Liver (tissue), 9 donors: ENCODE measurements around the gene RPS29. TPM values are rescaled to one million over a fixed set of nuclear protein-coding genes. Genes with fewer than 3 reads are reported as not detected.

ENCODE experiments used
- DNase-seq: peaks from one replicate; pipeline ENCODE4 v3.0.0-alpha.2; 2017; ENCODE audit warnings: low spot score
- H3K27ac ChIP-seq, 2 donors: one replicate each; pipeline ENCODE4 v1.7.0; 2013; ENCODE audit warnings: inconsistent platforms in 2 of 2, low read length in 2 of 2, control low read depth in 1 of 2, low read depth in 1 of 2, mild to moderate bottlenecking in 1 of 2
- H3K27me3 ChIP-seq, 4 donors: one replicate each; pipeline versions ENCODE4 v1.6.1 to v1.7.0; 2013; ENCODE audit warnings: low read length in 3 of 4, inconsistent platforms in 1 of 4, mild to moderate bottlenecking in 1 of 4, moderate library complexity in 1 of 4; ENCODE audit not compliant: control insufficient read depth in 4 of 4, insufficient read depth in 4 of 4
- H3K36me3 ChIP-seq, 4 donors: one replicate each; pipeline versions ENCODE4 v1.6.1 to v1.7.0; 2013; ENCODE audit warnings: low read length in 3 of 4, mild to moderate bottlenecking in 3 of 4, low read depth in 1 of 4, moderate library complexity in 1 of 4; ENCODE audit not compliant: control insufficient read depth in 4 of 4, insufficient read depth in 3 of 4
- H3K4me1 ChIP-seq, 4 donors: one replicate each; pipeline versions ENCODE4 v1.6.1 to v1.7.0; 2013; ENCODE audit warnings: low read length in 3 of 4, mild to moderate bottlenecking in 3 of 4, moderate library complexity in 1 of 4; ENCODE audit not compliant: control insufficient read depth in 4 of 4, insufficient read depth in 4 of 4
- H3K4me3 ChIP-seq, 3 donors: one replicate each; pipeline versions ENCODE4 v1.6.1 to v1.7.0; 2013; ENCODE audit warnings: low read length in 3 of 3, control low read depth in 1 of 3, low read depth in 1 of 3, mild to moderate bottlenecking in 1 of 3
- H3K9ac ChIP-seq, 2 donors: one replicate each; pipeline ENCODE4 v1.7.0; 2013; ENCODE audit warnings: low read length in 2 of 2, mild to moderate bottlenecking in 2 of 2, moderate library complexity in 2 of 2, control low read depth in 1 of 2, low read depth in 1 of 2
- H3K9me3 ChIP-seq, 4 donors: one replicate each; pipeline versions ENCODE4 v1.6.1 to v1.7.0; 2013; ENCODE audit warnings: low read length in 3 of 4; ENCODE audit not compliant: control insufficient read depth in 4 of 4
- EGR1 ChIP-seq, 2 donors: IDR thresholded peaks; 2 replicates each; pipeline ENCODE4 v1.6.1; 2016 to 2018; ENCODE audit warnings: antibody characterized with exemption in 2 of 2, low read depth in 2 of 2
- FOXA1 ChIP-seq: IDR thresholded peaks from 2 replicates; pipeline ENCODE4 v1.6.1; 2016; ENCODE audit warnings: antibody characterized with exemption
- GABPA ChIP-seq, 2 donors: IDR thresholded peaks in 1 of 2; conservative IDR thresholded peaks in 1 of 2; 2 replicates each; pipeline ENCODE4 v1.6.1; 2016; ENCODE audit warnings: antibody characterized with exemption in 2 of 2, mild to moderate bottlenecking in 1 of 2, moderate library complexity in 1 of 2
- HNF4G ChIP-seq: IDR thresholded peaks from 2 replicates; pipeline ENCODE4 v1.6.1; 2016; ENCODE audit warnings: antibody characterized with exemption
- JUND ChIP-seq, 2 donors: IDR thresholded peaks; 2 replicates each; pipeline ENCODE4 v1.6.1; 2016; ENCODE audit warnings: antibody characterized with exemption in 2 of 2
- REST ChIP-seq: IDR thresholded peaks from 2 replicates; pipeline ENCODE4 v1.6.1; 2016; ENCODE audit warnings: antibody characterized with exemption, mild to moderate bottlenecking
- RXRA ChIP-seq, 2 donors: IDR thresholded peaks; 2 replicates each; pipeline ENCODE4 v1.6.1; 2017 to 2018; ENCODE audit warnings: antibody characterized with exemption in 2 of 2, mild to moderate bottlenecking in 1 of 2
- SP1 ChIP-seq: IDR thresholded peaks from 2 replicates; pipeline ENCODE4 v1.6.1; 2018; ENCODE audit warnings: antibody characterized with exemption, mild to moderate bottlenecking
- TAF1 ChIP-seq: conservative IDR thresholded peaks from 2 replicates; pipeline ENCODE4 v1.6.1; 2016; ENCODE audit warnings: antibody characterized with exemption, mild to moderate bottlenecking
- YY1 ChIP-seq: IDR thresholded peaks from 2 replicates; pipeline ENCODE4 v1.6.1; 2016; ENCODE audit warnings: antibody characterized with exemption, mild to moderate bottlenecking
- ZBTB33 ChIP-seq: IDR thresholded peaks from 2 replicates; pipeline ENCODE4 v1.6.1; 2016; ENCODE audit warnings: antibody characterized with exemption
- WGBS: extraction: QIAGEN DNeasy Blood & Tissue Kit; methylation state at CpG from one replicate; pipeline ENCODE4 v1.1.7; 2013; 5-methylcytosine and 5-hydroxymethylcytosine counted together
- polyA plus RNA-seq, 2 donors: library from polyadenylated mRNA; stranded (reverse) in 1 of 2; unstranded in 1 of 2; fragments of 200-250 nt in 1 of 2; fragments of >200 nt in 1 of 2; fragmentation: Nextera tagmentation in 1 of 2; extraction: Ambion mirVana in 1 of 2; gene quantifications; one replicate each; pipeline versions ENCODE4 v1.2.1 to v1.2.3, GENCODE V29; 2013 to 2015
- total RNA-seq, 2 donors: library from RNA; depleted of rRNA; stranded (reverse); fragments of >200 nt; gene quantifications; one replicate each; pipeline ENCODE4 v1.2.3, GENCODE V29; 2014
- donor health status: healthy.
- donor health status: healthy.
- donor health status: healthy.
- donor health status: healthy.
- donor health status: healthy.

RPS29 gene
- total and polyA plus RNA-seq, 4 donors, result 584 to 1,739 (median 839) TPM

GRCh38 chr14:49615776-49616175 is 29.6 kb upstream of the RPS29 start:
- H3K9me3 ChIP-seq, result no peaks in the 10 kb centered on the region
- DNase-seq, result no peak
- no peak overlapping the region for H3K27ac ChIP-seq
- H3K9ac ChIP-seq, result no peak overlapping the region
- H3K36me3 ChIP-seq, result peaks cover 0 to 11% (median 5%) of the 10 kb centered on the region in 4 donors
- H3K27me3 ChIP-seq, result no peaks in the 10 kb centered on the region
- TF ChIP-seq YY1 (no peak), HNF4G (no peak), EGR1 (IDR thresholded peaks at IDR 0.05; ENCODE audit: low read depth in 2 of 2) (no peak), REST (no peak)
- WGBS, result 95% methylated on average over 6 of the region's 6 CpGs
- H3K4me3 ChIP-seq, result no peak overlapping the region
- peaks cover 0 to 13% (median 5%) of the 10 kb centered on the region in 4 donors for H3K4me1 ChIP-seq

GRCh38 chr14:49614196-49614595 is 28.0 kb upstream of the RPS29 start:
- H3K4me3 ChIP-seq, result no peak overlapping the region
- H3K27ac ChIP-seq, result no peak overlapping the region
- no peaks in the 10 kb centered on the region for H3K27me3 ChIP-seq
- no peak for DNase-seq
- H3K4me1 ChIP-seq, result peaks cover 0 to 8% (median 3%) of the 10 kb centered on the region in 4 donors
- 99% methylated on average over 2 of the region's 2 CpGs for WGBS
- no peaks in the 10 kb centered on the region for H3K9me3 ChIP-seq
- peaks cover 0 to 11% (median 5%) of the 10 kb centered on the region in 4 donors for H3K36me3 ChIP-seq
- TF ChIP-seq GABPA (IDR thresholded peaks at IDR 0.05 in 1 of 2, conservative IDR thresholded peaks at IDR 0.05 in 1 of 2) (no peak), YY1 (no peak), JUND (IDR thresholded peaks at IDR 0.05) (no peak), TAF1 (no peak)
- no peak overlapping the region for H3K9ac ChIP-seq

- H3K27ac ChIP-seq, result no peak overlapping the region
- TF ChIP-seq YY1 (no peak), HNF4G (no peak), JUND (IDR thresholded peaks at IDR 0.05) (no peak), REST (no peak), GABPA (IDR thresholded peaks at IDR 0.05 in 1 of 2, conservative IDR thresholded peaks at IDR 0.05 in 1 of 2) (no peak), FOXA1 (no peak), TAF1 (no peak), RXRA (IDR thresholded peaks at IDR 0.05) (no peak), SP1 (no peak), ZBTB33 (no peak)
- no peak overlapping the region for H3K4me3 ChIP-seq
- 93% methylated on average over 8 of the region's 8 CpGs for WGBS
- peaks cover 0 to 6% (median 1%) of the 10 kb centered on the region in 4 donors for H3K4me1 ChIP-seq
- DNase-seq, result no peak
- no peaks in the 10 kb centered on the region for H3K9me3 ChIP-seq
- H3K36me3 ChIP-seq, result no peaks in the 10 kb centered on the region
- H3K27me3 ChIP-seq, result no peaks in the 10 kb centered on the region
- H3K9ac ChIP-seq, result no peak overlapping the region
Measured at GRCh38 chr14:49612671-49613070, 26.5 kb upstream of the RPS29 start.
